ENCODE measurements around the gene ATG101.

DNA sequence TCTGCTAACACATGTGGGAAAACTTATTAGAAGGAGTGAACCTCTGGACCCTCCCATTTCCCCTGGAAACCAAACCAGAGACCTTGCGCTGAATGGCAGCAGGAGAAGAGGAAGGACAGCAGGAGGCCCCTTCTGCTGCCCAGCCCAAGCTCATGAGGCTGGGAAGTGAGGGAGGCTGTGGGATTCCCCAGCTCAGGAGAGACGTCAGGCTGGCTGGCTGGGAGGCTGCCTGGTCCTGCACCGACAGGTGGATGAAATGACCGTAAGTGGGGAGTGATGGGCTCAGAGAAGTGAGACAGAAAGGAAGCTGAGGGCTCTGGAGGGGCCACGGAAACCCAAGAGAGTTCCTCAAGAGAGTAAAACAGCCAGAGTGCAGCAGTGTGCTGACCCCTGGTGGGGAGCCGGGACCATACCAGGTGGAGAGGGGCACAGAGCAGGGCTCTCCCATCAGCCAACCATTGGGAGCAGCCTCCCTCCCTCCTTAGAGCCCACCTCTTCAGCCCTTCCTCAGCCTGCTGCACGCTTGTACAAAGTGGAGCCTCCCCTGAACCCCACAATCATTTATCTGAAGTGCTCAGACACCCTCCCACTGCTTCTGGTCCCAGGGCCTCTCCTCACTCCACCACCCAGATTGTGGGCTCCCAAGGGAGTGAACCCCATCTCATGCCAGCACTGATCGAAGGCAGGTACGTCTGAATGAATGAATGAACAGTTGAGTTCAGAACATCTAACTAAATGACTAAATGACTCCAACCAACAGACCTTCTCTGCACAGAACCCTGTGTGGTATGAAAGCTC lies 49.0 kb upstream of the ATG101 start:
- TF ChIP-seq, protein P1, sequence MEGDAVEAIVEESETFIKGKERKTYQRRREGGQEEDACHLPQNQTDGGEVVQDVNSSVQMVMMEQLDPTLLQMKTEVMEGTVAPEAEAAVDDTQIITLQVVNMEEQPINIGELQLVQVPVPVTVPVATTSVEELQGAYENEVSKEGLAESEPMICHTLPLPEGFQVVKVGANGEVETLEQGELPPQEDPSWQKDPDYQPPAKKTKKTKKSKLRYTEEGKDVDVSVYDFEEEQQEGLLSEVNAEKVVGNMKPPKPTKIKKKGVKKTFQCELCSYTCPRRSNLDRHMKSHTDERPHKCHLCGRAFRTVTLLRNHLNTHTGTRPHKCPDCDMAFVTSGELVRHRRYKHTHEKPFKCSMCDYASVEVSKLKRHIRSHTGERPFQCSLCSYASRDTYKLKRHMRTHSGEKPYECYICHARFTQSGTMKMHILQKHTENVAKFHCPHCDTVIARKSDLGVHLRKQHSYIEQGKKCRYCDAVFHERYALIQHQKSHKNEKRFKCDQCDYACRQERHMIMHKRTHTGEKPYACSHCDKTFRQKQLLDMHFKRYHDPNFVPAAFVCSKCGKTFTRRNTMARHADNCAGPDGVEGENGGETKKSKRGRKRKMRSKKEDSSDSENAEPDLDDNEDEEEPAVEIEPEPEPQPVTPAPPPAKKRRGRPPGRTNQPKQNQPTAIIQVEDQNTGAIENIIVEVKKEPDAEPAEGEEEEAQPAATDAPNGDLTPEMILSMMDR (conservative IDR thresholded peaks at IDR 0.05), result peak; percentile 66
- TF ChIP-seq EZH2 (IDR thresholded peaks at IDR 0.05; ENCODE audit: low read depth), result no peak

All from PC-9 (cell line).